Neural progenitor cell (in vitro differentiated cells): Measurements from ENCODE around the gene TRAPPC6A. TPM values are rescaled to one million over a fixed set of nuclear protein-coding genes. Genes with fewer than 3 reads are reported as not detected.

Experiments
- DNase-seq: peaks from one replicate; pipeline ENCODE4 v3.0.0-alpha.2; 2016; ENCODE audit warnings: low spot score
- H2AFZ ChIP-seq: fragments of 200-600 bp; sonication (generic); replicated peaks from 2 replicates; pipeline ENCODE4 v1.6.1; 2016; ENCODE audit warnings: antibody characterized with exemption
- H3F3A ChIP-seq: fragments of 200-600 bp; sonication (generic); 2 replicates; pipeline ENCODE4 v1.6.1; 2016; ENCODE audit warnings: antibody characterized with exemption, low read depth
- H3K27ac ChIP-seq: fragments of 200-600 bp; sonication (generic); 2 replicates; pipeline ENCODE4 v1.5.1; 2016; ENCODE audit warnings: mild to moderate bottlenecking
- H3K27me3 ChIP-seq: fragments of 200-600 bp; sonication (generic); 2 replicates; pipeline ENCODE4 v1.6.1; 2016; ENCODE audit warnings: mild to moderate bottlenecking, moderate library complexity
- H3K36me3 ChIP-seq: fragments of 200-600 bp; sonication (generic); 2 replicates; pipeline ENCODE4 v1.5.1; 2016
- H3K4me1 ChIP-seq: fragments of 200-600 bp; sonication (generic); 2 replicates; pipeline ENCODE4 v1.6.1; 2016; ENCODE audit warnings: mixed run types
- H3K4me2 ChIP-seq: fragments of 200-600 bp; sonication (generic); 2 replicates; pipeline ENCODE4 v1.6.1; 2016
- H3K4me3 ChIP-seq: fragments of 200-600 bp; sonication (generic); 2 replicates; pipeline ENCODE4 v1.5.1; 2016
- H3K79me2 ChIP-seq: fragments of 200-600 bp; sonication (generic); 2 replicates; pipeline ENCODE4 v1.6.1; 2016; ENCODE audit warnings: low read depth
- H3K9ac ChIP-seq: fragments of 200-600 bp; sonication (generic); 2 replicates; pipeline ENCODE4 v1.6.1; 2016
- H3K9me3 ChIP-seq: fragments of 200-600 bp; sonication (generic); 2 replicates; pipeline ENCODE4 v1.5.1; 2016; ENCODE audit warnings: low read depth
- H4K20me1 ChIP-seq: fragments of 200-600 bp; sonication (generic); 2 replicates; pipeline ENCODE4 v1.6.1; 2016; ENCODE audit warnings: low read depth
- H3K27ac Mint-ChIP-seq: 3 replicates; pipeline ENCODE4 v1.8.0; 2021; ENCODE audit warnings: mixed read lengths
- H3K27me3 Mint-ChIP-seq: 2 replicates; pipeline ENCODE4 v1.8.0; 2022; ENCODE audit warnings: low read depth, mild to moderate bottlenecking, inconsistent platforms, moderate library complexity, mixed read lengths; ENCODE audit not compliant: insufficient read depth
- H3K36me3 Mint-ChIP-seq: 3 replicates; pipeline ENCODE4 v1.8.0; 2021; ENCODE audit warnings: mixed read lengths
- H3K4me1 Mint-ChIP-seq: 3 replicates; pipeline ENCODE4 v1.8.0; 2021; ENCODE audit warnings: mixed read lengths
- H3K4me3 Mint-ChIP-seq: 3 replicates; pipeline ENCODE4 v1.8.0; 2021; ENCODE audit warnings: mild to moderate bottlenecking, moderate library complexity, mixed read lengths
- H3K9me3 Mint-ChIP-seq: 3 replicates; pipeline ENCODE4 v1.8.0; 2020; ENCODE audit warnings: mixed read lengths
- CTCF ChIP-seq: fragments of 200-600 bp; sonication (generic); IDR thresholded peaks from 2 replicates; pipeline ENCODE4 v1.5.1; 2017; ENCODE audit warnings: antibody characterized with exemption, mild to moderate bottlenecking
- EZH2 ChIP-seq: fragments of 200-600 bp; sonication (generic); IDR thresholded peaks from 2 replicates; pipeline ENCODE4 v1.6.1; 2017; ENCODE audit warnings: antibody characterized with exemption, mild to moderate bottlenecking, moderate library complexity
- EZH2phosphoT487 ChIP-seq: fragments of 200-600 bp; sonication (generic); IDR thresholded peaks from 2 replicates; pipeline ENCODE4 v1.6.1; 2017; ENCODE audit warnings: antibody characterized with exemption
- total RNA-seq: library from RNA; depleted of rRNA; stranded (reverse); fragments of >200 nt; gene quantifications from 2 replicates; pipeline ENCODE4 v1.2.3, GENCODE V29; 2015; ENCODE audit warnings: low replicate concordance

TRAPPC6A gene
- total RNA-seq, 1 donor from 2014 or later: 24.7 TPM

- Histone ChIP-seq H3K4me3 (no peak overlapping the region), H4K20me1 (peaks cover 19% of the 10 kb centered on the region), H3K79me2 (no peaks in the 10 kb centered on the region), H3K9me3 (no peaks in the 10 kb centered on the region), H3K4me2 (no peak overlapping the region), H3K4me1 (no peaks in the 10 kb centered on the region), H2AFZ (no peak overlapping the region), H3K36me3 (no peaks in the 10 kb centered on the region), H3K27ac (no peak overlapping the region), H3K9ac (no peak overlapping the region), H3F3A (no peaks in the 10 kb centered on the region), H3K27me3 (peaks cover 18% of the 10 kb centered on the region)
- H3K27ac Mint-ChIP-seq: no peak overlapping the region
- H3K36me3 Mint-ChIP-seq: no peaks in the 10 kb centered on the region
- no peaks in the 10 kb centered on the region for H3K9me3 Mint-ChIP-seq
- TF ChIP-seq EZH2: no peak
- TF ChIP-seq CTCF: no peak
- no peak for TF ChIP-seq EZH2phosphoT487
- no peak for DNase-seq
- H3K27me3 Mint-ChIP-seq: no peaks in the 10 kb centered on the region
- no peak overlapping the region for H3K4me3 Mint-ChIP-seq
- peaks cover 9% of the 10 kb centered on the region for H3K4me1 Mint-ChIP-seq
Observed at GRCh38 chr19:45163751-45164460, 14.1 kb downstream of the TRAPPC6A start.

GRCh38 chr19:45163156-45163555, 14.9 kb downstream of the TRAPPC6A start:
- no peaks in the 10 kb centered on the region for H3K4me1 ChIP-seq
- H3K4me3 ChIP-seq: no peak overlapping the region
- Mint-ChIP-seq H3K4me3 (no peak overlapping the region), H3K36me3 (no peaks in the 10 kb centered on the region), H3K9me3 (no peaks in the 10 kb centered on the region), H3K27me3 (peaks cover 2% of the 10 kb centered on the region), H3K27ac (no peak overlapping the region), H3K4me1 (peaks cover 9% of the 10 kb centered on the region)
- H2AFZ ChIP-seq: no peak overlapping the region
- TF ChIP-seq EZH2phosphoT487: no peak
- no peaks in the 10 kb centered on the region for H3K9me3 ChIP-seq
- peaks cover 18% of the 10 kb centered on the region for H3K27me3 ChIP-seq
- no peaks in the 10 kb centered on the region for H3K79me2 ChIP-seq
- no peak for DNase-seq
- H3F3A ChIP-seq: no peaks in the 10 kb centered on the region
- no peak overlapping the region for H3K4me2 ChIP-seq
- H3K27ac ChIP-seq: no peak overlapping the region
- peaks cover 19% of the 10 kb centered on the region for H4K20me1 ChIP-seq
- no peak overlapping the region for H3K9ac ChIP-seq
- no peaks in the 10 kb centered on the region for H3K36me3 ChIP-seq

GRCh38 chr19:45162608-45163143, 15.4 kb downstream of the TRAPPC6A start:
- Histone ChIP-seq H3K79me2 (no peaks in the 10 kb centered on the region), H3K36me3 (no peaks in the 10 kb centered on the region), H4K20me1 (peaks cover 19% of the 10 kb centered on the region), H3K4me3 (no peak overlapping the region), H3K4me1 (no peaks in the 10 kb centered on the region), H3K9me3 (no peaks in the 10 kb centered on the region), H3K9ac (no peak overlapping the region), H3K27ac (no peak overlapping the region), H3K27me3 (peaks cover 20% of the 10 kb centered on the region), H3K4me2 (no peak overlapping the region), H2AFZ (no peak overlapping the region), H3F3A (no peaks in the 10 kb centered on the region)
- no peaks in the 10 kb centered on the region for H3K9me3 Mint-ChIP-seq
- TF ChIP-seq EZH2phosphoT487: no peak
- TF ChIP-seq CTCF: no peak
- TF ChIP-seq EZH2: no peak
- no peak for DNase-seq
- peaks cover 9% of the 10 kb centered on the region for H3K4me1 Mint-ChIP-seq
- no peaks in the 10 kb centered on the region for H3K36me3 Mint-ChIP-seq
- no peak overlapping the region for H3K4me3 Mint-ChIP-seq
- peaks cover 4% of the 10 kb centered on the region for H3K27me3 Mint-ChIP-seq
- H3K27ac Mint-ChIP-seq: no peak overlapping the region
